Activated CD4-positive, alpha-beta T cell treated with anti-CD3 and anti-CD28 coated beads, Interleukin-10, Interleukin-2, amounts not matched to agents 100 ng/mL and 50 ng/mL, durations not matched to agents 16 hours and 8 hours (primary cell): ENCODE data around the gene SOS2.
"Not testable (repeated sequence)": the region's sequence is repeated elsewhere in the genome, so short reads cannot be mapped to it uniquely, and the experiment has no call there.

Source experiments
- DNase-seq: peaks from one replicate; pipeline ENCODE4 v3.0.0-alpha.2; 2020

Gene SOS2

DNA sequence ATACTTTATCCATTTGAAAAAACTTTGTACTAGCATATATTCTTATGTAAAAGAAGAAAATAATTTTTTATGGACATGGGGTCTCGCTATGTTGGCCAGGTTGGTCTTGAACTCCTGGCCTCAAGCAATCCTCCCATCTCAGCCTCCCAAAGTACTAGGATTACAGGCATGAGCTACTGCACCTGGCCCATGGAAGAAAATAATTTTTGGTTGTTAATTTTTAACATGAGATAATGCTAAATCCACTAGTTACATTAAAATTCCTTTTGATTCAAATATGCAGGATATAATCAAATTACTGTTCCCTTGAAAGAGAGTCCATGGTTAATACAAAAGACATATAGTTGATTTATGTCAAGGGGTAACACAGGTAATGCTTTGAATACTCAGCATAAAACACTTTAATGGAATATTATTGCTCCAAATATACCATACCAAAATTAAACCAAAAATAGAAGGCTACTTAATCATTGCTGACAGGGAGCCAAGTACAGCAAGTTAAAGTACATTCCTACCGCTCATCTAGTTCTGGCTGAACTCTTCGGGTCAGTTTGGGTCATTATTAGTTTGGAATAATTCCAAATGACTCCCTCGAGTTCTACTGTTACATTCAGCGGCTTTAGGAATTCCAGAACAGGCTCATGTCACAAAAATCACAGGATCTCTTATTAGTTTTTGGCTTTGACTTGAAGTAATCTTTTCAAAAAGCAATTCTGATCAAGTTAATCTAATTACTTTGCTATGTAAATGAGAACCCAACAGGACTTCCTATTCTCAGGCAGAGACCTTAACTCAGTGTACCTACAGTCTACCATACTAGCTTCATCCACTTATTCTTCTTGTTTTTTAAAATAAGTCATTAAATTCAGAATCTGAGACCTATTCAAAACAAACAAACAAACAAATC is 6.1 kb downstream of the SOS2 start:
- no peak for DNase-seq

- DNase-seq = no peak
Observed at GRCh38 chr14:50222055-50222613, 9.2 kb downstream of the SOS2 start.

- no peak for DNase-seq
Observed at GRCh38 chr14:50218501-50218900, 12.9 kb downstream of the SOS2 start.

DNA sequence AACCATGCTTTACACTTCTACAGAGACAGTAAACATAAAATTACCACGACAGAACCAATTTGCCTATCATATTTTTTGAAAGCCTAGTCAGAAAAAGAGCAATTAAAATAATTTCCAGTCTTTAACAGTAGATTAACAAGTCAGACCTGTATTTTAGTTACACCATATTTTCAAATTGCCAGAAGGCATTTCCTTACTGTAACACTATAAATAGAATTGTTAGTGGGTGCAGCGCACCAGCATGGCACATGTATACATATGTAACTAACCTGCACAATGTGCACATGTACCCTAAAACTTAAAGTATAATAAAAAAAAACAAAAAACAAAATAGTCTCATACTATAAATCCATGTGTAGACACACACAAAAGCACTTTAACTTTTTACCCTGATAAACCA is 16.0 kb downstream of the SOS2 start:
- DNase-seq = no peak

DNA sequence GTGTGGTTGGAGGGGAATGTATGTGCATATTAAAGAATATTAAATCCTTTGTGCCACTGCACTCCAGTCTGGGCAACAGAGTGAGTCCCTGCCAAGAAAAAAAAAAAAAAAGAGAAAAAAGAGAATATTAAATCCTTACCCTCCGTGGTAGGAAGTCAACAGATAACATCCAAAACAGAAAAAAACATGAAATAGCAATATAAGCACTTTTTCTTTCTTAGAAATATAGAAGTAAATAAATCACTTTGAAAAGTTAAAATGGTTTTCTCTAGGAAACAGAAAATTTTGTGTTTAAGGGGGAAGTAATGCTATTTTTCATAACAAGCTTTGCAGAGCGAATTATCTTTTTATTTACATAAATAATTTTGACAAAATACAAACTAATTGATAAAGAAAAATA is 17.6 kb downstream of the SOS2 start:
- no peak for DNase-seq

DNA sequence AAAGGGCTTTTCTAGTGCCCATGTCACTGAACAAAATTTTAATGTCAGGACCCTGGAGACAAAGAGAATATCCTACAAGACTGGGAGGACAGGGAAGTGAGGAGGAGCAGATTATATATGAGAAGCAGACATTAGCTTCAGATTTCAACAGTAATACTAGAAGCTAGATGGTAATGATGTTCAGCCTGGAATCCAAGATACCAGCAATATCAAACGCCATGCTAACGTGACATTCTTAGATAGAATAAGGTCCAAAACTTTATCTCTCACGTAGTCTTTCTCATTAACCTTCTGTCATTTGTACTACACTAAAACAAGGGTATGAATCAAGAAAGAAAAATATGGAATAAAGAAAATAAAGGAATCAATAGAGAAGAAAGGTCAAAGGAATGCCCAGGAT is 18.7 kb downstream of the SOS2 start:
- DNase-seq = no peak

DNA sequence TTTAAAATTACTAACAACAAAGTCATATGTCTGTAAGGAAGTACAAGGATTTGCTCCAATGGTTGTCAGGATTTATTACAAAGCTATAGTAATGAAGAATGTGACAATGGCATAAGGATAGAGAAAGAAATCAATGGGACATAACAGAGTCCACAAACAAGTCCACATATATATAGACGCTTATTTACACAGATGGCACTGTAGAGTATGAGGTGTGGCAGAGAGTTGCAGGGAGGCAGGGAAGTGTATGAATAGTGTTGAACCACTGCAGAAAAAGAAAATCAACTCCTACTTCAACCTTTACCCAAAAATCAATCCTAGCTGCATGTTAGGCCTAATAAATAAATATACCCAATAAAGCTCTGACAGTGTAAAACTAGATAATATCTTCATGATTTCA is 21.3 kb downstream of the SOS2 start:
- no peak for DNase-seq

DNA sequence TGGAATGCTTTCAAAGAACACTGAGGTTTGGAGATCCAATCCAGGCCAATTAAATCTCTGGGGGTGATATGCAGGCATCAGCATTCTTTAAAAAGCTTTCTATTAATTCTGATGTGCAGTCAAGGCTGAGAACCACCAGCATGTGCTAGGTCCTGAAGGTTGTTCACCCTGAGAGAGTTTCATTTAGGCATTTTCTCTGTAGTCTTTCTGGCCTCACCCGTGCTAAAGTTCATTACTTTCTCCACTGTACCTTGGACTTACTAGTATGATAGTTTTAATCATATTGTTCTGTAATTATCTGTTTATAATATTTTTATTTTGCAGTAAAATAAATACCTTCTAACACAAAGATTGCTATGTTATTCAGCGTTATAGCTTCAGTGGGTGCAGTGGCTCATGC is 32.9 kb downstream of the SOS2 start:
- DNase-seq = no peak

GRCh38 chr14:50191499-50191898 is 39.9 kb downstream of the SOS2 start:
- no peak for DNase-seq

GRCh38 chr14:50186107-50186506 is 45.3 kb downstream of the SOS2 start:
- no peak for DNase-seq

DNA sequence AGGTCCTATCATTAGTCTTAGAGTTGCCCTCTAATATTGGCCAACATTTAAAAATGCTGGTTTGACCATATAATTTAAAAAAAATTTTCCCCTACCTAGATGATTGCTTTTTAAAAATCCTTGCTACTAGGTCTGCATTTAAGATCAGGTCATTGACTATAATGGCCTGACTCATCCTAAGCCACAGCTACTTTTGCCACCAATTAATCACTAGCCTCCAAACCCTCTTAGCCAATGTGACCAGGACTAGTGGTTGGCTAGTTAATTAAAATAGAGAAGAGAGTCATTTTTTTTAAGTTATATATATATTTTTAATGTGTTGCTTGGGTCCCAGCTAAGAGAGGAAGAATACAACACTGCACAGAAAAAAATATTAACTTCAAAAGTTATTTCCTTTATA is 57.5 kb downstream of the SOS2 start:
- DNase-seq = no peak

- DNase-seq = no peak
Observed at GRCh38 chr14:50171895-50172294, 59.5 kb downstream of the SOS2 start.

DNA sequence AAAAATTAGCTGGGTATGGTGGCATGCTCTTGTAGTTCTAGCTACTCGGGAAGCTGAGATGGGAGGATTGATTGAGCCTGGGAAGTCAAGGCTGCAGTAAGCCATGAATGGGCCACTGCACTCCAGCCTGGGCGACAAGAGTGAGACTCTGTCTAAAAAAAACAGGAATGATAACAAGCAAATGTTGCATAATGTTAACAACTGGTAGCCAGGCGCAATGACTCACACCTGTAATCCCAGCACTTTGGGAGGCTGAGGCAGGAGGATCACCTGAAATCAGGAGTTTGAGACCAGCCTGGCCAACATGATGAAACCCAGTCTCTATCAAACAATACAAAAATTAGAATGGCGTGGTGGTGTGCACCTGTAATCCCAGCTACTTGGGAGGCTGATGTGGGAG is 64.0 kb downstream of the SOS2 start:
- not testable (repeated sequence) for DNase-seq

DNA sequence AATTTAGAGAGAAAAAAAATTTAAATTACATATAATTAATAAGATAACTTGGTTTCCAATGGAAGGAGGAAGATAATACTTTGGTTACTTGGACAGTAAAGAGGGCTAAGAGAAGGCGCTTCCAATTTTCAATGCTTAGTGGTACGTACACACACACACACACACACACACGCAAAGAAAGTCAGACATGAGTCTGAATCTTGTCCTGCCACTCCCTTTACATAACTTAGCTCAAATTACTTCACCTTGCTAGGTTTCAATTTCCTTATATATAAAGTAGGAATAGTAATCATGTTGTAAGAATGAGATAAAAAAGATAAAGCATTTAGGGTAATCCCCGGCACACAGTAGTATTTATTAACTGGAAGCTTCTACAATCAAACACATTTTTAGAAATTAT is 75.3 kb downstream of the SOS2 start:
- no peak for DNase-seq

GRCh38 chr14:50148799-50149198 is 82.6 kb downstream of the SOS2 start:
- DNase-seq = no peak

DNA sequence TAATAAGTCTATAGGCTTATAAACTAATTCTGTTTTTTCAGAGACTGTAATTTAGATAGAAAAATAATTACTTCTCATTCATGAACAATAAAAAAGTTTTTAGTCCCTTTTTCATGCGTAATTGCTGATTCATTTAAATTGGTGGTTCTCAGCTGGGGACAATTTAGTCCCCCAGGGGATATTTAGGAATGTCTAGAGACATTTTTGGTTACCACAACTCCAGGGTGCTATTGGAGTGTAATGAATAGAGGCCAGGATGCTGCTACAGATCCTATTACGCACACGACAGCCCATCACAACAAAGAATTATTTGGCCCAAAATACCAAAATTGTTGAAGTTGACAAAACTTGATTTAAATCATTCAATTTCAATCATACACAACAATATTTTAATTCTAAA is 92.2 kb downstream of the SOS2 start:
- no peak for DNase-seq

- no peak for DNase-seq
Observed at GRCh38 chr14:50127802-50128201, 103.6 kb downstream of the SOS2 start.

- DNase-seq = peak; percentile 25
Observed at GRCh38 chr14:50123062-50123461, 108.3 kb downstream of the SOS2 start.

- no peak for DNase-seq
Observed at GRCh38 chr14:50122291-50122690, 109.1 kb downstream of the SOS2 start.

DNA sequence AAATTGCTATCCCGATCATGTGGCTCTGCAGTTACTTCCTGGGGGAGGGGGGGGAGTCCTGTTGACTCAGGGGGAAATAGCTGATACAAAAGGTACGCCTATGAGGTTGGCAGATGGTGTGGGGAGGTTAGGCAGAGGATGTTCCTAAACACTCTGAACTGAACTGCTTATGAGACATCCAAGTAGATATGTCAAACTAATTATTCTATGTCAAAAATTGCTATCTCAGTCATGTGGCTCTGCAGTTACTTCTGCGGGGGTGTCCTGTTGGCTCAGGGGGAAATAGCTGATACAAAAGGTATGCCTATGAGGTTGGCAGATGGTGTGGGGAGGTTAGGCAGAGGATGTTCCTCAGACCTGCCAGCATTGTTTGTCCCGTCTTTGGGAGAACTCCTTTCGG is 109.9 kb downstream of the SOS2 start:
- no peak for DNase-seq

DNA sequence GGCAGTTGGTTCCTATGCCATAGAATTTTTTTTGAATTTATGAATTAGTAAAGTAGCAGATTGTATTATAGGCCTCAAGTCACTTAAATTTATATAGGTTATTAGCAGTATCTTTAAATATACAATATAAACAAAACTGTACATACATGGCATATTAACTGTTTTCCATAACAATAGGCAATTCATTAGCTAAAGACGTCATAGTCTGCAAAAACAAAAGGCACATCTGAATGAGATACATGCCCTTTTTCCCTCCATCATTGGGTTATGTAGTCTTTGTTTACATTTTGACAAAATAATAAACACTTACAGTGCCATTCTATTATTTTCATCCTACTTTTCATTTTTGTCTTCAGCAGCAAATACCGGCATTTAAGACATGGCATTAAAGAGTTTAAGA is 113.9 kb downstream of the SOS2 start:
- no peak for DNase-seq

- DNase-seq = no peak
Observed at GRCh38 chr14:50116966-50117365, 114.4 kb downstream of the SOS2 start.

GRCh38 chr14:50116181-50116956 is 115.0 kb downstream of the SOS2 start, which contains the start of gene VCPKMT:
Gene VCPKMT (minus strand): TSS chr14:50116572. CDS start chr14:50116552, 20 bp downstream.
- DNase-seq = peak; percentile 97
